OCI-LY1 (cell line): ENCODE measurements around the gene TXNL4B.

ENCODE experiments used
- H2AFZ ChIP-seq: fragments of 200-600 bp; sonication (generic), shearing (Covaris generic); 2 replicates; pipeline ENCODE4 v1.6.0; 2014; ENCODE audit warnings: antibody characterized with exemption, mild to moderate bottlenecking, low read length
- H3F3A ChIP-seq: fragments of 200-600 bp; sonication (generic), shearing (Covaris generic); 2 replicates; pipeline ENCODE4 v1.6.0; 2014; ENCODE audit warnings: mild to moderate bottlenecking, antibody characterized with exemption, low read length, moderate library complexity; ENCODE audit not compliant: insufficient read depth
- H3K27ac ChIP-seq: fragments of 200-600 bp; sonication (generic); 2 replicates; pipeline ENCODE4 v1.5.1; 2014; ENCODE audit warnings: low read length, mixed run types, mild to moderate bottlenecking, low read depth; ENCODE audit not compliant: poor library complexity, severe bottlenecking
- H3K27me3 ChIP-seq: fragments of 200-600 bp; sonication (generic); 2 replicates; pipeline ENCODE4 v1.6.0; 2014; ENCODE audit warnings: antibody characterized with exemption, mild to moderate bottlenecking, low read length, moderate library complexity; ENCODE audit not compliant: insufficient read depth
- H3K36me3 ChIP-seq: fragments of 200-600 bp; sonication (generic); 2 replicates; pipeline ENCODE4 v1.6.1; 2014; ENCODE audit warnings: mild to moderate bottlenecking, antibody characterized with exemption, low read length, moderate library complexity, mixed read lengths; ENCODE audit not compliant: insufficient read depth
- H3K4me1 ChIP-seq: fragments of 200-600 bp; sonication (generic); 2 replicates; pipeline ENCODE4 v1.5.1; 2014; ENCODE audit warnings: mild to moderate bottlenecking, low read length, moderate library complexity; ENCODE audit not compliant: insufficient read depth, severe bottlenecking
- H3K4me2 ChIP-seq: fragments of 200-600 bp; sonication (generic), shearing (Covaris generic); 2 replicates; pipeline ENCODE4 v1.6.1; 2014; ENCODE audit warnings: low read length
- H3K4me3 ChIP-seq: fragments of 200-600 bp; sonication (generic); 2 replicates; pipeline ENCODE4 v1.5.1; 2014; ENCODE audit warnings: low read length, low read depth, mild to moderate bottlenecking, mixed read lengths; ENCODE audit not compliant: poor library complexity, severe bottlenecking
- H3K79me2 ChIP-seq: fragments of 200-600 bp; shearing (Covaris generic); 2 replicates; pipeline ENCODE4 v1.6.1; 2016; ENCODE audit warnings: mixed run types, low read length, mixed read lengths; ENCODE audit not compliant: insufficient read depth
- H3K9ac ChIP-seq: fragments of 200-600 bp; sonication (generic), shearing (Covaris generic); 2 replicates; pipeline ENCODE4 v1.6.1; 2014; ENCODE audit warnings: mild to moderate bottlenecking, low read length, mixed read lengths
- H3K9me2 ChIP-seq: fragments of 200-600 bp; sonication (generic), shearing (Covaris generic); 2 replicates; pipeline ENCODE4 v1.6.1; 2014; ENCODE audit warnings: low read depth, mild to moderate bottlenecking, low read length, mixed read lengths
- H3K9me3 ChIP-seq: fragments of 200-600 bp; shearing (Covaris generic); 2 replicates; pipeline ENCODE4 v1.6.1; 2014; ENCODE audit warnings: low read length, mixed read lengths
- H4K20me1 ChIP-seq: fragments of 200-600 bp; sonication (generic), shearing (Covaris generic); 2 replicates; pipeline ENCODE4 v1.6.0; 2016; ENCODE audit warnings: mild to moderate bottlenecking, low read length; ENCODE audit not compliant: insufficient read depth
- EZH2 ChIP-seq: fragments of 200-600 bp; sonication (generic), shearing (Covaris generic); IDR thresholded peaks from 2 replicates; pipeline ENCODE4 v1.8.0; 2017; ENCODE audit warnings: borderline replicate concordance, mixed run types, mild to moderate bottlenecking, antibody characterized with exemption, low read length, moderate library complexity, mixed read lengths
- TF ChIP-seq, protein P1 (sequence below): fragments of 200-600 bp; sonication (generic), shearing (Covaris generic); IDR thresholded peaks from 2 replicates; pipeline ENCODE4 v1.5.1; 2017; ENCODE audit warnings: mild to moderate bottlenecking, antibody characterized with exemption, low read length, moderate library complexity, mixed read lengths

Gene TXNL4B

DNA sequence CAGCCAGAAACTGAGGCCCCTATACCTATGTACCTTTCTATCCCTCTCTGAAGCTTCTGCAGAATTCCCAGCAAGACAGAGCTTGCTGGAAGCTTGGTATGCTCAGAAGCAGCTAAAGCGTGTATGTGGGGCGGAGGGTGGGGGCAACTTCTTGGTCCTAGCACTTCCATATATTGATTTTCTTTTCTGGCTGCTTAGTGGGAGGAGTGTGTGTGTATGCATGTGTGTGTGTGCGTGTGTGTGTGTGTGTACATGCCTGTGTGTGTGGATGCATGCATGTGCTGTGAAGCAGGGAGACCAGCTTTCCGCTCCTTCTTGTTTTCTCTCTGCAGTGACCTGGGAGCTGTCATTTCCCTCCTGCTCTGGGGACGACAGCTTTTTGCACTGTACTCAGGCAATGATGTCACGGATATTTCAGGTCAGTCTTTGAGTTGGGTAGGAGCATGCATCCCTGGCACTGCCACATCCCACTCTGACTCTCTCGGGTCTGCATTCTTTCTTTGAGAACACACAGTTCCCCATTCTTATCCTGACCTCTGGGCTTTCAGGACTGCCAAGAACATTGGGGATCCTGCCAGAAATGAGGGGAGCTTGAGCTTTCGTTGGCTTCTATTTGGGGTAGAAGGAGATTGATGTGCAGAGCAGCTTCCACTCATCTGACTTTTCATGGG, 19.7 kb downstream of the TXNL4B start:
- no peak for TF ChIP-seq EZH2
- TF ChIP-seq, protein P1, sequence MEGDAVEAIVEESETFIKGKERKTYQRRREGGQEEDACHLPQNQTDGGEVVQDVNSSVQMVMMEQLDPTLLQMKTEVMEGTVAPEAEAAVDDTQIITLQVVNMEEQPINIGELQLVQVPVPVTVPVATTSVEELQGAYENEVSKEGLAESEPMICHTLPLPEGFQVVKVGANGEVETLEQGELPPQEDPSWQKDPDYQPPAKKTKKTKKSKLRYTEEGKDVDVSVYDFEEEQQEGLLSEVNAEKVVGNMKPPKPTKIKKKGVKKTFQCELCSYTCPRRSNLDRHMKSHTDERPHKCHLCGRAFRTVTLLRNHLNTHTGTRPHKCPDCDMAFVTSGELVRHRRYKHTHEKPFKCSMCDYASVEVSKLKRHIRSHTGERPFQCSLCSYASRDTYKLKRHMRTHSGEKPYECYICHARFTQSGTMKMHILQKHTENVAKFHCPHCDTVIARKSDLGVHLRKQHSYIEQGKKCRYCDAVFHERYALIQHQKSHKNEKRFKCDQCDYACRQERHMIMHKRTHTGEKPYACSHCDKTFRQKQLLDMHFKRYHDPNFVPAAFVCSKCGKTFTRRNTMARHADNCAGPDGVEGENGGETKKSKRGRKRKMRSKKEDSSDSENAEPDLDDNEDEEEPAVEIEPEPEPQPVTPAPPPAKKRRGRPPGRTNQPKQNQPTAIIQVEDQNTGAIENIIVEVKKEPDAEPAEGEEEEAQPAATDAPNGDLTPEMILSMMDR, result no peak
- Histone ChIP-seq H3K4me2 (no peak overlapping the region), H3K27me3 (no peaks in the 10 kb centered on the region), H3K4me1 (no peaks in the 10 kb centered on the region), H3K4me3 (no peak overlapping the region), H3K9me3 (no peaks in the 10 kb centered on the region), H2AFZ (no peak overlapping the region), H3K27ac (no peak overlapping the region), H3F3A (no peaks in the 10 kb centered on the region), H4K20me1 (no peaks in the 10 kb centered on the region), H3K79me2 (no peaks in the 10 kb centered on the region), H3K9ac (no peak overlapping the region), H3K36me3 (no peaks in the 10 kb centered on the region), H3K9me2 (no peaks in the 10 kb centered on the region)

DNA sequence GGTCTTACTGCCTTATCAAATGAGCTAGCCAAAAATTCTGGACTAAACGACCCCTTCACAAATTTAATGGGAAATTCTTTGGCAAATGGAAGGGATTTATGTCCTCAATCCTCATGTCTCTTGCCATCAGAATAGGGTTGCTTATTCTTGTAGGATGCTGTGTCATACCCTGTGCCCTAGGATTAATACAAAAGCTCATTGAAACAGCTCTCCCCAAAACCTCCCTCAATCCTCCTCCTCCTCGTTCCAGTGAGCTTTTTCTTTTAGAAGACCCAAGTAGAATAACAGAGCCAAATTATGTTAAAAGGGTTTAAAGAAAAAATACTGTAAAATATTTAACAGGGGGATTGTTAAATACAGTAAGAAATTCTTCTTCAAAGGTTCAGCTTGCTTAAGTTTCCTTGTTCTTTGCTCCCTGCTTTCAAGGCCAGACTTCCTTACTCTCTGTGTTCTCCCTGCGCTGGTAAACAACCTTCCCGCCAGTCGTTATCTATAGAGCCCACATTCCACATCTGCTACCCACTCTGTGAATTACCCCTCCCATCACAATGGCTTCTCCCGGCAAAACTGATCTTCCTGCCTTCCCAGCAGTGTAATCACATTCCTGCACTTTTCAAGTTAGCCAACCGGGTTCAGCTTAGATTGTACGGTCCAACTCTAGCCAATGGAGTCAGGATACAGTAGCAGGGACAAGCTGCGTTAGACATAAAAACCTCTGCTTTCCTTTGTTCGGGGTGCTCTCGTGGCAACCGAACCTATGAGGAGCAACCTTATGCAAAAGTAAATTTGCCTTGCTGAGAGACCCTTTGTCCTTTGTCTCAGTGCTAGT, 20.7 kb downstream of the TXNL4B start:
- Histone ChIP-seq H3F3A (no peaks in the 10 kb centered on the region), H4K20me1 (no peaks in the 10 kb centered on the region), H3K9ac (no peak overlapping the region), H3K9me3 (no peaks in the 10 kb centered on the region), H2AFZ (no peak overlapping the region), H3K27ac (no peak overlapping the region), H3K4me2 (no peak overlapping the region), H3K79me2 (no peaks in the 10 kb centered on the region), H3K36me3 (no peaks in the 10 kb centered on the region), H3K4me1 (no peaks in the 10 kb centered on the region), H3K27me3 (no peaks in the 10 kb centered on the region), H3K4me3 (no peak overlapping the region), H3K9me2 (no peaks in the 10 kb centered on the region)
- no peak for TF ChIP-seq EZH2
- TF ChIP-seq, protein P1, result no peak

DNA sequence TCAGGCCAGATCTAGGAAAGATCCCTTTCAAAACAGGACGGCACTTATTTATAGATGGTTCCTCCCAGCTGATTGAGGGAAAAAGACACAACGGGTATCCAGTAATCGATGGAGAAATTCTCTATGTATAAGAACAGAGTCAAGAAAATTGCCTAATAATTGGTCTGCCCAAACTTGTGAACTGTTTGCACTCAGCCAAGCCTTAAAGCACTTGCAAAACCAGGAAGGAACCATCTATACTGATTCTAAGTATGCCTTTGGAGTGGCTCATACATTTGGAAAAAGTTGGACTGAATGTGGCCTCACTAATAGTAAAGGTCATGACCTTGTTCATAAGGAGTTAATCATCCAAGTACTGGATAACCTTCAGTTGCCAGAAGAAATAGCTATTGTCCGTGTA, 24.5 kb downstream of the TXNL4B start:
- Histone ChIP-seq H3F3A (no peaks in the 10 kb centered on the region), H3K9me3 (no peaks in the 10 kb centered on the region), H3K4me1 (no peaks in the 10 kb centered on the region), H3K27ac (no peak overlapping the region), H2AFZ (no peak overlapping the region), H3K27me3 (0 out of 2 replicates have a peak, but pooled peaks cover 7% of the 10 kb centered on the region), H3K9me2 (no peaks in the 10 kb centered on the region), H3K9ac (no peak overlapping the region), H3K36me3 (no peaks in the 10 kb centered on the region), H3K4me3 (no peak overlapping the region), H3K4me2 (no peak overlapping the region), H4K20me1 (no peaks in the 10 kb centered on the region), H3K79me2 (no peaks in the 10 kb centered on the region)
- TF ChIP-seq, protein P1, result no peak
- TF ChIP-seq EZH2, result no peak
